WTC11 (cell line): ENCODE results near the gene LCN15. TPM values are rescaled to one million over a fixed set of nuclear protein-coding genes. Genes with fewer than 3 reads are reported as not detected.
"Not testable (repeated sequence)": the region's sequence is repeated elsewhere in the genome, so short reads cannot be mapped to it uniquely, and the experiment has no call there.

Source experiments
- ATAC-seq: fragments of 200-7000 bp; cut with Tn5 transposase; 2 replicates; pipeline ENCODE4 v1.10.0; 2021; ENCODE audit warnings: mild to moderate bottlenecking, moderate library complexity
- CTCF ChIA-PET: fragments of 300-600 bp; sonication (Branson Sonifier 250); formaldehyde crosslinking; loops from one replicate; lab custom pipeline; 2021; ENCODE audit warnings: antibody characterized with exemption; lab: Charles Lee
- POLR2A ChIA-PET: fragments of 350-600 bp; sonication (Branson Sonifier 250); formaldehyde crosslinking; loops from one replicate; lab custom pipeline; 2021; ENCODE audit warnings: antibody characterized with exemption; lab: Charles Lee
- DNase-seq: peaks from one replicate; pipeline ENCODE4 v3.0.0; 2021; ENCODE audit warnings: low spot score
- H3K27ac Mint-ChIP-seq: 2 replicates; pipeline ENCODE4 v1.8.0; 2021; ENCODE audit warnings: mixed read lengths
- H3K27me3 Mint-ChIP-seq: 2 replicates; pipeline ENCODE4 v1.8.0; 2021; ENCODE audit warnings: low read depth, mild to moderate bottlenecking, moderate library complexity, mixed read lengths
- H3K36me3 Mint-ChIP-seq: 2 replicates; pipeline ENCODE4 v1.8.0; 2021; ENCODE audit warnings: mixed read lengths
- H3K4me1 Mint-ChIP-seq: 2 replicates; pipeline ENCODE4 v1.8.0; 2022; ENCODE audit warnings: mixed read lengths
- H3K4me3 Mint-ChIP-seq: 2 replicates; pipeline ENCODE4 v1.8.0; 2021; ENCODE audit warnings: mild to moderate bottlenecking, moderate library complexity, mixed read lengths
- H3K9me3 Mint-ChIP-seq: 2 replicates; pipeline ENCODE4 v1.8.0; 2021; ENCODE audit warnings: mixed read lengths
- CBFB ChIP-seq: sonication (generic); formaldehyde crosslinking; IDR thresholded peaks from 2 replicates; pipeline ENCODE4 v1.8.1; 2022; ENCODE audit warnings: mild to moderate bottlenecking, low read depth, missing genetic modification reagents
- CTCF ChIP-seq: fragments of 200-600 bp; IDR thresholded peaks from 2 replicates; pipeline ENCODE4 v1.8.0; 2022; ENCODE audit warnings: antibody characterized with exemption
- E2F5 ChIP-seq: sonication (generic); formaldehyde crosslinking; IDR thresholded peaks from 2 replicates; pipeline ENCODE4 v1.8.1; 2022; ENCODE audit warnings: mild to moderate bottlenecking, moderate library complexity, missing genetic modification reagents
- ELF4 ChIP-seq: sonication (generic); formaldehyde crosslinking; IDR thresholded peaks from 2 replicates; pipeline ENCODE4 v1.8.1; 2022; ENCODE audit warnings: low read depth, mild to moderate bottlenecking, moderate library complexity, missing genetic modification reagents
- FOXP1 ChIP-seq: sonication (generic); formaldehyde crosslinking; IDR thresholded peaks from 2 replicates; pipeline ENCODE4 v1.8.0; 2022; ENCODE audit warnings: missing genetic modification reagents, mild to moderate bottlenecking, moderate library complexity, borderline replicate concordance
- HMGXB4 ChIP-seq: sonication (generic); formaldehyde crosslinking; IDR thresholded peaks from 2 replicates; pipeline ENCODE4 v1.8.1; 2023; ENCODE audit warnings: mild to moderate bottlenecking, moderate library complexity, missing genetic modification reagents
- SMAD3 ChIP-seq: sonication (generic); formaldehyde crosslinking; IDR thresholded peaks from 2 replicates; pipeline ENCODE4 v1.8.0; 2022; ENCODE audit warnings: missing genetic modification reagents, mild to moderate bottlenecking, borderline replicate concordance
- ZNF423 ChIP-seq: fragments of 250-450 bp; sonication (Bioruptor Pico); IDR thresholded peaks from 2 replicates; pipeline ENCODE4 v2.1.2; 2022; ENCODE audit warnings: mild to moderate bottlenecking, moderate library complexity
- ZNF425 ChIP-seq: fragments of 250-450 bp; sonication (Bioruptor Pico); conservative IDR thresholded peaks from 2 replicates; pipeline ENCODE4 v1.9.0; 2021; ENCODE audit warnings: mild to moderate bottlenecking
- total RNA-seq: library from RNA; stranded (reverse); gene quantifications from 3 replicates; pipeline ENCODE4 v1.2.3, GENCODE V29; 2021

The LCN15 gene
- total RNA-seq, 1 experiment from 2014 or later, result 0.52 TPM

- TF ChIP-seq HMGXB4 (CRISPR knock-in tag) (no peak), ZNF425 (CRISPR knock-in tag) (no peak), SMAD3 (CRISPR knock-in tag) (no peak), FOXP1 (CRISPR knock-in tag) (no peak), E2F5 (CRISPR knock-in tag) (no peak), CBFB (CRISPR knock-in tag) (no peak)
These were observed 7.6 kb upstream of the LCN15 start (continued) for GRCh38 chr9:136771907-136772415.

GRCh38 chr9:136769710-136770191 is 5.4 kb upstream of the LCN15 start:
- peaks cover 14% of the 10 kb centered on the region for H3K27me3 Mint-ChIP-seq
- peak; percentile 78 for ATAC-seq
- H3K4me3 Mint-ChIP-seq, result peak overlapping the region; percentile 47
- TF ChIP-seq ELF4 (CRISPR knock-in tag) (no peak), CTCF (peak; percentile 51), ZNF423 (CRISPR knock-in tag) (peak; percentile 37; the same call in 1 of the 2 replicates)
- peaks cover 19% of the 10 kb centered on the region for H3K9me3 Mint-ChIP-seq
- ChIA-PET CTCF (interaction anchor here (0.6 to 3.0 kb wide), 18 partner anchors 9 to 467 kb away, joined by 3 to 22 read pairs (median 4); partner anchors contain the start of genes LCN8 and TMEM141), POLR2A (no interaction called here)
- peaks cover 5% of the 10 kb centered on the region; the same call in 1 of the 2 replicates for H3K4me1 Mint-ChIP-seq
- DNase-seq, result peak; percentile 82
- peaks cover 11% of the 10 kb centered on the region for H3K36me3 Mint-ChIP-seq
- no peak overlapping the region for H3K27ac Mint-ChIP-seq

GRCh38 chr9:136766410-136767120 is 2.2 kb upstream of the LCN15 start:
- DNase-seq, result peak; percentile 60
- CTCF ChIA-PET, result interaction anchor here (0.7 to 1.3 kb wide), 5 partner anchors 11 to 263 kb away, joined by 3 to 4 read pairs (median 4); no protein-coding TSS in a partner anchor
- ATAC-seq, H3K36me3 Mint-ChIP-seq, H3K4me3 Mint-ChIP-seq, H3K4me1 Mint-ChIP-seq, H3K9me3 Mint-ChIP-seq, POLR2A ChIA-PET, H3K27ac Mint-ChIP-seq: not testable (repeated sequence)
- peaks cover 14% of the 10 kb centered on the region for H3K27me3 Mint-ChIP-seq

- H3K9me3 Mint-ChIP-seq, POLR2A ChIA-PET, H3K4me1 Mint-ChIP-seq, ATAC-seq, H3K4me3 Mint-ChIP-seq, DNase-seq, H3K36me3 Mint-ChIP-seq, H3K27ac Mint-ChIP-seq: not testable (repeated sequence)
- CTCF ChIA-PET, result interaction anchor here (0.7 to 1.3 kb wide), 5 partner anchors 12 to 264 kb away, joined by 3 to 4 read pairs (median 4); no protein-coding TSS in a partner anchor
- H3K27me3 Mint-ChIP-seq, result peaks cover 14% of the 10 kb centered on the region
These were observed 1.6 kb upstream of the LCN15 start for GRCh38 chr9:136765745-136766409.
